Endothelial cell of umbilical vein (primary cell): ENCODE measurements around the gene POMC. TPM values are rescaled to one million over a fixed set of nuclear protein-coding genes. Genes with fewer than 3 reads are reported as not detected.

Experiments
- BruUV-seq: library from RNA; stranded (reverse); fragments of 400-500 nt; replicated peaks from 2 replicates; lab custom pipeline; 2021; lab: Mats Ljungman, UMichigan
- CTCF ChIA-PET: fragments of 300-600, 350-600 bp; sonication (Branson Sonifier 250); formaldehyde crosslinking; loops from one replicate; lab custom pipeline; 2021; ENCODE audit warnings: antibody characterized with exemption, inconsistent platforms; lab: Charles Lee
- POLR2A ChIA-PET: fragments of 300-600, 350-600 bp; sonication (Branson Sonifier 250); formaldehyde crosslinking; loops from one replicate; lab custom pipeline; 2021; ENCODE audit warnings: antibody characterized with exemption, inconsistent platforms; lab: Charles Lee
- DNase-seq: peaks from one replicate; pipeline ENCODE4 v3.0.0-alpha.2; 2011; ENCODE audit warnings: low read depth, low spot score
- FAIRE-seq: peaks from 2 replicates; lab custom pipeline; 2011; peaks lifted over from hg19 to GRCh38; lab: Jason Lieb, UNC
- H2AFZ ChIP-seq: 2 replicates; pipeline ENCODE4 v1.6.0; 2012; ENCODE audit warnings: low read depth, low read length, control low read depth, inconsistent platforms
- H3K27ac ChIP-seq: 2 replicates; pipeline ENCODE4 v1.5.1; 2011; ENCODE audit warnings: low read depth, mild to moderate bottlenecking, control low read depth, low read length, moderate library complexity; ENCODE audit not compliant: insufficient read depth
- H3K27me3 ChIP-seq, 2 experiments: 2 replicates each; pipeline versions ENCODE4 v1.6.0 to v1.6.1; 2011; ENCODE audit warnings: low read length in 2 of 2, mixed read lengths in 1 of 2; ENCODE audit not compliant: control insufficient read depth in 2 of 2, insufficient read depth in 2 of 2
- H3K36me3 ChIP-seq, 2 experiments: 2 replicates in 1 of 2; 3 replicates in 1 of 2; pipeline ENCODE4 v1.5.1; 2011; ENCODE audit warnings: low read length in 2 of 2, mild to moderate bottlenecking in 1 of 2, moderate library complexity in 1 of 2; ENCODE audit not compliant: control insufficient read depth in 2 of 2, insufficient read depth in 2 of 2; ENCODE audit errors: extremely low read depth in 1 of 2
- H3K4me1 ChIP-seq: 3 replicates; pipeline ENCODE4 v1.5.1; 2011; ENCODE audit warnings: mild to moderate bottlenecking, low read length; ENCODE audit not compliant: control insufficient read depth, insufficient read depth; ENCODE audit errors: extremely low read depth
- H3K4me2 ChIP-seq: 2 replicates; pipeline ENCODE4 v1.6.1; 2011; ENCODE audit warnings: low read length, control low read depth, mixed read lengths; ENCODE audit not compliant: insufficient read depth
- H3K4me3 ChIP-seq, 3 experiments: fragments of 200-600 bp in 1 of 3; sonication (generic), shearing (Covaris generic) in 1 of 3; replicated peaks in 1 of 3; 2 replicates each; pipeline ENCODE4 v1.5.1; 2011 to 2016; ENCODE audit warnings: control low read depth in 3 of 3, low read length in 3 of 3, mild to moderate bottlenecking in 2 of 3, inconsistent platforms in 1 of 3, low read depth in 1 of 3, moderate library complexity in 1 of 3; ENCODE audit not compliant: insufficient read depth in 1 of 3
- H3K79me2 ChIP-seq: 2 replicates; pipeline ENCODE4 v1.6.0; 2012; ENCODE audit warnings: low read length, inconsistent platforms; ENCODE audit not compliant: control insufficient read depth, insufficient read depth
- H3K9ac ChIP-seq: replicated peaks from 2 replicates; pipeline ENCODE3; 2011; ENCODE audit warnings: low read length, control low read depth; ENCODE audit not compliant: insufficient read depth; ENCODE audit errors: extremely low read depth
- H3K9me1 ChIP-seq: replicated peaks from 3 replicates; pipeline ENCODE4 v1.6.0; 2011; ENCODE audit warnings: mild to moderate bottlenecking, low read length; ENCODE audit not compliant: control insufficient read depth, insufficient read depth; ENCODE audit errors: extremely low read depth
- H3K9me3 ChIP-seq: replicated peaks from 2 replicates; pipeline ENCODE4 v1.5.1; 2012; ENCODE audit warnings: low read length, inconsistent platforms; ENCODE audit not compliant: control insufficient read depth, insufficient read depth
- H4K20me1 ChIP-seq: replicated peaks from 2 replicates; pipeline ENCODE3; 2011; ENCODE audit warnings: mild to moderate bottlenecking, low read length; ENCODE audit not compliant: control insufficient read depth, insufficient read depth; ENCODE audit errors: extremely low read depth
- EZH2 ChIP-seq: IDR thresholded peaks from 2 replicates; pipeline ENCODE4 v1.6.1; 2012; ENCODE audit warnings: borderline replicate concordance, low read depth, mild to moderate bottlenecking, moderate library complexity, low read length, inconsistent platforms; ENCODE audit not compliant: severe bottlenecking
- FOS ChIP-seq: IDR thresholded peaks from 2 replicates; pipeline ENCODE4 v1.6.1; 2011; ENCODE audit warnings: mild to moderate bottlenecking, low read length, moderate library complexity, borderline replicate concordance; ENCODE audit not compliant: insufficient read depth
- GATA2 ChIP-seq: IDR thresholded peaks from 2 replicates; pipeline ENCODE4 v1.7.0; 2011; ENCODE audit warnings: low read depth, mild to moderate bottlenecking, moderate library complexity, mixed read lengths, low read length; ENCODE audit not compliant: insufficient read length, insufficient read depth
- JUN ChIP-seq: IDR thresholded peaks from 2 replicates; pipeline ENCODE4 v1.6.1; 2011; ENCODE audit warnings: borderline replicate concordance, low read depth; ENCODE audit not compliant: insufficient read length, insufficient read depth
- MYC ChIP-seq: IDR thresholded peaks from one replicate; pipeline ENCODE4 v1.6.1; 2011; ENCODE audit warnings: mild to moderate bottlenecking, low read depth, low read length
- POLR2A ChIP-seq: IDR thresholded peaks from 2 replicates; pipeline ENCODE4 v1.6.1; 2012; ENCODE audit warnings: low read depth, mild to moderate bottlenecking, control low read depth, low read length
- POLR2AphosphoS5 ChIP-seq: IDR thresholded peaks from 2 replicates; pipeline ENCODE4 v1.6.1; 2012; ENCODE audit warnings: low read depth, mild to moderate bottlenecking, control low read depth, low read length, moderate library complexity; ENCODE audit not compliant: insufficient read depth
- dilution Hi-C: fragments of 300-500 bp; cut with MboI; formaldehyde crosslinking; loops from one replicate; pipeline ENCODE4 v1.15.0; 2019; ENCODE audit warnings: low sequenced_read_pairs; ENCODE audit not compliant: extremely low pct_ligation_motif_present
- intact Hi-C: fragments of 100-400 bp; cut with micrococcal nuclease; formaldehyde crosslinking; loops from one replicate; pipeline ENCODE4 v1.10.0; 2022
- polyA plus RNA-seq, 4 experiments: library from polyadenylated mRNA; depleted of rRNA in 3 of 4; stranded (reverse) in 3 of 4; unstranded in 1 of 4; fragments of >200 nt; gene quantifications; 2 replicates each; pipeline versions ENCODE4 v1.2.1 to v1.2.3, GENCODE V29; 2011 to 2012; ENCODE audit warnings: missing spikeins in 1 of 4
- total RNA-seq: library from RNA; stranded (reverse); gene quantifications from 2 replicates; pipeline ENCODE4 v1.2.3, GENCODE V29; 2021
- TF ChIP-seq, protein P1 (sequence below), 2 donors: IDR thresholded peaks; 1 replicate in 1 of 2; 2 replicates in 1 of 2; pipeline ENCODE4 v1.5.1; 2011; ENCODE audit warnings: low read length in 2 of 2, mild to moderate bottlenecking in 2 of 2, moderate library complexity in 2 of 2, control low read depth in 1 of 2, inconsistent platforms in 1 of 2, low read depth in 1 of 2; ENCODE audit not compliant: insufficient read depth in 1 of 2; ENCODE audit errors: extremely low read depth in 1 of 2
- TF ChIP-seq, protein P2 (sequence below): IDR thresholded peaks from 2 replicates; pipeline ENCODE4 v1.6.1; 2011; ENCODE audit not compliant: insufficient read depth, insufficient read length

Gene POMC
- total and polyA plus RNA-seq, 2 donors (not counting 3 experiments of a cell fraction or from before 2014, with no cell fraction given), result 2.4 to 2.7 TPM

DNA sequence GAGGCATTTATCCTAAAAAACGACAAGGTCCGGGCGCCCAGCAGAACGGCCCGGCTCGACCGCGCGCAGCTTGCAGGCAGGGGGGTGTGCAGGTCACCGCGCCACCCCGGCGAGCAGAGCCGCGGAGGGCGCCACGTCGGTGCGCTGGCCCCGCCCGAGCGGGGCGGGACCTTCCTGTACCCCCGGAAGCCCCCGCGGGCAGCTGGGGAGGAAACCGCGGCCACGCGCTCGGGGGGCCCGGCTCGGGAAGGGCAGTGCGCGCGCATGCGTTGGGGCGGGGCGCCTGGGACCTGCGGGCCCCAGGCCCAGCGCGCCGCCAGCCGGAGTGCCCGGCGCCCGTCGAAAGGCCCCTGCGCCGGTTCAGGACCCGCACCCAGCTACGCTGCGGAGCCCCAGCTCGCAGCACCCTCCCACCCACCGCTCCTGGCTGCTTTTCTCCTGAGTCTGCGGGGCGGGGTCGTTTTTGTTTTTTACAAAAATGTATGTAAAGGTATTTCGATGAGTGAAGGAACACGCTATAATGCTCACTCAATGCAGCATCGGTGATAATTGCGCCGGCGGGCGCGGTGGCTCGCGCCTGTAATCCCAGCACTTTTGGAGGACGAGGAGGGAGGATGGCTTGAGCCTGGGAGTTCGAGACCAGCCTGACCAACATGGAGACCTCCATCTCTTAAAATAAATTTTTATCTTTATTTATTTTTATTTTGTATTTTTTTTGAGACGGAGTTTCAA lies 47.7 kb upstream of the POMC start:
- dilution Hi-C loops (no loop called here), intact Hi-C loops (no loop called here)
- Histone ChIP-seq H3K9ac (peak overlapping the region; percentile 38), H3K4me1 (no peaks in the 10 kb centered on the region), H2AFZ (peak overlapping the region; percentile 87), H3K27ac (no peak overlapping the region), H3K36me3 (no peaks in the 10 kb centered on the region), H3K9me1 (no peaks in the 10 kb centered on the region), H3K4me3 (peak overlapping the region; percentile 36 to 65 (median 39)), H3K27me3 (no peaks in the 10 kb centered on the region), H3K9me3 (no peaks in the 10 kb centered on the region), H3K4me2 (peak overlapping the region; percentile 34), H3K79me2 (no peaks in the 10 kb centered on the region), H4K20me1 (no peaks in the 10 kb centered on the region)
- DNase-seq, result peak; percentile 35
- no peak for FAIRE-seq
- ChIA-PET CTCF (interaction anchor here (0.7 to 2.3 kb wide), 3 partner anchors 8 to 20 kb away, joined by 3 to 14 read pairs (median 3); no protein-coding TSS in a partner anchor), POLR2A (no interaction called here)
- BruUV-seq, result no TSS peak
- TF ChIP-seq POLR2A (peak; percentile 72), JUN (no peak), MYC (no peak), GATA2 (no peak), FOS (no peak), EZH2 (no peak), POLR2AphosphoS5 (peak; percentile 83)
- TF ChIP-seq, protein P1, sequence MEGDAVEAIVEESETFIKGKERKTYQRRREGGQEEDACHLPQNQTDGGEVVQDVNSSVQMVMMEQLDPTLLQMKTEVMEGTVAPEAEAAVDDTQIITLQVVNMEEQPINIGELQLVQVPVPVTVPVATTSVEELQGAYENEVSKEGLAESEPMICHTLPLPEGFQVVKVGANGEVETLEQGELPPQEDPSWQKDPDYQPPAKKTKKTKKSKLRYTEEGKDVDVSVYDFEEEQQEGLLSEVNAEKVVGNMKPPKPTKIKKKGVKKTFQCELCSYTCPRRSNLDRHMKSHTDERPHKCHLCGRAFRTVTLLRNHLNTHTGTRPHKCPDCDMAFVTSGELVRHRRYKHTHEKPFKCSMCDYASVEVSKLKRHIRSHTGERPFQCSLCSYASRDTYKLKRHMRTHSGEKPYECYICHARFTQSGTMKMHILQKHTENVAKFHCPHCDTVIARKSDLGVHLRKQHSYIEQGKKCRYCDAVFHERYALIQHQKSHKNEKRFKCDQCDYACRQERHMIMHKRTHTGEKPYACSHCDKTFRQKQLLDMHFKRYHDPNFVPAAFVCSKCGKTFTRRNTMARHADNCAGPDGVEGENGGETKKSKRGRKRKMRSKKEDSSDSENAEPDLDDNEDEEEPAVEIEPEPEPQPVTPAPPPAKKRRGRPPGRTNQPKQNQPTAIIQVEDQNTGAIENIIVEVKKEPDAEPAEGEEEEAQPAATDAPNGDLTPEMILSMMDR (IDR thresholded peaks at IDR 0.05; ENCODE audit: extremely low read depth in 1 of 2, insufficient read depth in 1 of 2, low read depth in 1 of 2, low read length in 2 of 2), result no peak
- TF ChIP-seq, protein P2, sequence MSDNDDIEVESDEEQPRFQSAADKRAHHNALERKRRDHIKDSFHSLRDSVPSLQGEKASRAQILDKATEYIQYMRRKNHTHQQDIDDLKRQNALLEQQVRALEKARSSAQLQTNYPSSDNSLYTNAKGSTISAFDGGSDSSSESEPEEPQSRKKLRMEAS, result no peak
